ENCODE measurements around the gene ANK3.

GRCh38 chr10:60207894-60208293, 181.8 kb downstream of the ANK3 start:
- TF ChIP-seq, protein P1, sequence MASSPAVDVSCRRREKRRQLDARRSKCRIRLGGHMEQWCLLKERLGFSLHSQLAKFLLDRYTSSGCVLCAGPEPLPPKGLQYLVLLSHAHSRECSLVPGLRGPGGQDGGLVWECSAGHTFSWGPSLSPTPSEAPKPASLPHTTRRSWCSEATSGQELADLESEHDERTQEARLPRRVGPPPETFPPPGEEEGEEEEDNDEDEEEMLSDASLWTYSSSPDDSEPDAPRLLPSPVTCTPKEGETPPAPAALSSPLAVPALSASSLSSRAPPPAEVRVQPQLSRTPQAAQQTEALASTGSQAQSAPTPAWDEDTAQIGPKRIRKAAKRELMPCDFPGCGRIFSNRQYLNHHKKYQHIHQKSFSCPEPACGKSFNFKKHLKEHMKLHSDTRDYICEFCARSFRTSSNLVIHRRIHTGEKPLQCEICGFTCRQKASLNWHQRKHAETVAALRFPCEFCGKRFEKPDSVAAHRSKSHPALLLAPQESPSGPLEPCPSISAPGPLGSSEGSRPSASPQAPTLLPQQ (tag by site-specific recombination; IDR thresholded peaks at IDR 0.05), result no peak
- TF ChIP-seq, protein P2, sequence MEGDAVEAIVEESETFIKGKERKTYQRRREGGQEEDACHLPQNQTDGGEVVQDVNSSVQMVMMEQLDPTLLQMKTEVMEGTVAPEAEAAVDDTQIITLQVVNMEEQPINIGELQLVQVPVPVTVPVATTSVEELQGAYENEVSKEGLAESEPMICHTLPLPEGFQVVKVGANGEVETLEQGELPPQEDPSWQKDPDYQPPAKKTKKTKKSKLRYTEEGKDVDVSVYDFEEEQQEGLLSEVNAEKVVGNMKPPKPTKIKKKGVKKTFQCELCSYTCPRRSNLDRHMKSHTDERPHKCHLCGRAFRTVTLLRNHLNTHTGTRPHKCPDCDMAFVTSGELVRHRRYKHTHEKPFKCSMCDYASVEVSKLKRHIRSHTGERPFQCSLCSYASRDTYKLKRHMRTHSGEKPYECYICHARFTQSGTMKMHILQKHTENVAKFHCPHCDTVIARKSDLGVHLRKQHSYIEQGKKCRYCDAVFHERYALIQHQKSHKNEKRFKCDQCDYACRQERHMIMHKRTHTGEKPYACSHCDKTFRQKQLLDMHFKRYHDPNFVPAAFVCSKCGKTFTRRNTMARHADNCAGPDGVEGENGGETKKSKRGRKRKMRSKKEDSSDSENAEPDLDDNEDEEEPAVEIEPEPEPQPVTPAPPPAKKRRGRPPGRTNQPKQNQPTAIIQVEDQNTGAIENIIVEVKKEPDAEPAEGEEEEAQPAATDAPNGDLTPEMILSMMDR (tag by site-specific recombination; IDR thresholded peaks at IDR 0.05), result no peak
- TF ChIP-seq, protein P3, sequence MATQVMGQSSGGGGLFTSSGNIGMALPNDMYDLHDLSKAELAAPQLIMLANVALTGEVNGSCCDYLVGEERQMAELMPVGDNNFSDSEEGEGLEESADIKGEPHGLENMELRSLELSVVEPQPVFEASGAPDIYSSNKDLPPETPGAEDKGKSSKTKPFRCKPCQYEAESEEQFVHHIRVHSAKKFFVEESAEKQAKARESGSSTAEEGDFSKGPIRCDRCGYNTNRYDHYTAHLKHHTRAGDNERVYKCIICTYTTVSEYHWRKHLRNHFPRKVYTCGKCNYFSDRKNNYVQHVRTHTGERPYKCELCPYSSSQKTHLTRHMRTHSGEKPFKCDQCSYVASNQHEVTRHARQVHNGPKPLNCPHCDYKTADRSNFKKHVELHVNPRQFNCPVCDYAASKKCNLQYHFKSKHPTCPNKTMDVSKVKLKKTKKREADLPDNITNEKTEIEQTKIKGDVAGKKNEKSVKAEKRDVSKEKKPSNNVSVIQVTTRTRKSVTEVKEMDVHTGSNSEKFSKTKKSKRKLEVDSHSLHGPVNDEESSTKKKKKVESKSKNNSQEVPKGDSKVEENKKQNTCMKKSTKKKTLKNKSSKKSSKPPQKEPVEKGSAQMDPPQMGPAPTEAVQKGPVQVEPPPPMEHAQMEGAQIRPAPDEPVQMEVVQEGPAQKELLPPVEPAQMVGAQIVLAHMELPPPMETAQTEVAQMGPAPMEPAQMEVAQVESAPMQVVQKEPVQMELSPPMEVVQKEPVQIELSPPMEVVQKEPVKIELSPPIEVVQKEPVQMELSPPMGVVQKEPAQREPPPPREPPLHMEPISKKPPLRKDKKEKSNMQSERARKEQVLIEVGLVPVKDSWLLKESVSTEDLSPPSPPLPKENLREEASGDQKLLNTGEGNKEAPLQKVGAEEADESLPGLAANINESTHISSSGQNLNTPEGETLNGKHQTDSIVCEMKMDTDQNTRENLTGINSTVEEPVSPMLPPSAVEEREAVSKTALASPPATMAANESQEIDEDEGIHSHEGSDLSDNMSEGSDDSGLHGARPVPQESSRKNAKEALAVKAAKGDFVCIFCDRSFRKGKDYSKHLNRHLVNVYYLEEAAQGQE (tag by site-specific recombination; IDR thresholded peaks at IDR 0.05), result no peak
- TF ChIP-seq ZNF148 (tag by site-specific recombination; IDR thresholded peaks at IDR 0.05; ENCODE audit: borderline replicate concordance) (no peak), ZNF324 (tag by site-specific recombination; IDR thresholded peaks at IDR 0.05) (no peak), KLF10 (tag by site-specific recombination; IDR thresholded peaks at IDR 0.05) (no peak), ZNF184 (tag by site-specific recombination; IDR thresholded peaks at IDR 0.05) (no peak), ZNF274 (IDR thresholded peaks at IDR 0.05; ENCODE audit: low read length) (no peak), ZNF274 (tag by site-specific recombination; IDR thresholded peaks at IDR 0.05; ENCODE audit: borderline replicate concordance) (no peak), ZNF558 (tag by site-specific recombination; IDR thresholded peaks at IDR 0.05) (no peak), ZNF394 (tag by site-specific recombination; IDR thresholded peaks at IDR 0.05; ENCODE audit: borderline replicate concordance) (no peak), ZBTB1 (tag by site-specific recombination; IDR thresholded peaks at IDR 0.05) (no peak), ZNF704 (tag by site-specific recombination; IDR thresholded peaks at IDR 0.05) (no peak), ZFHX2 (tag by site-specific recombination; conservative IDR thresholded peaks at IDR 0.05) (no peak)
- TF ChIP-seq, protein P4, sequence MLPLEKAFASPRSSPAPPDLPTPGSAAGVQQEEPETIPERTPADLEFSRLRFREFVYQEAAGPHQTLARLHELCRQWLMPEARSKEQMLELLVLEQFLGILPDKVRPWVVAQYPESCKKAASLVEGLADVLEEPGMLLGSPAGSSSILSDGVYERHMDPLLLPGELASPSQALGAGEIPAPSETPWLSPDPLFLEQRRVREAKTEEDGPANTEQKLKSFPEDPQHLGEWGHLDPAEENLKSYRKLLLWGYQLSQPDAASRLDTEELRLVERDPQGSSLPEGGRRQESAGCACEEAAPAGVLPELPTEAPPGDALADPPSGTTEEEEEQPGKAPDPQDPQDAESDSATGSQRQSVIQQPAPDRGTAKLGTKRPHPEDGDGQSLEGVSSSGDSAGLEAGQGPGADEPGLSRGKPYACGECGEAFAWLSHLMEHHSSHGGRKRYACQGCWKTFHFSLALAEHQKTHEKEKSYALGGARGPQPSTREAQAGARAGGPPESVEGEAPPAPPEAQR (tag by site-specific recombination; IDR thresholded peaks at IDR 0.05), result no peak
